ENCODE results near the gene GRM8.

DNA sequence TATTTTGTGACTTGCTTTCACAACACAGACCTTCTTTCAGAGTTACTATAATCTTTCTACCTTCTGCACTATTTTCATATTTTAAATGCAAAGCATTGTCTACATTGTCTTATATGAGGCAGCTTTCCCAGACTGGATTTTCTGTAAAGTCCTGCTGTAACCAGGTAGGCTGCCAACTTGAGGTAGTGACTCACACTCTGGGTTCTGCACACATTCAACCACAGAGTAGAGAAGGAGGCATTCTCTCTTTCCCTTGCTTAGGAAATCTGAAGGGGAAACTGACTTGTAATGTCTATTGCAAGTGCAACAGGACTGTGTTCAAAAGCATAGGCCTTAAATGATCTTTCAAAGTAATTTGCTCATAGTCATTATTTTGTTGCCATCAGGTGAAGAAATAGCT is 461.4 kb downstream of the GRM8 start:
- TF ChIP-seq, protein P1, sequence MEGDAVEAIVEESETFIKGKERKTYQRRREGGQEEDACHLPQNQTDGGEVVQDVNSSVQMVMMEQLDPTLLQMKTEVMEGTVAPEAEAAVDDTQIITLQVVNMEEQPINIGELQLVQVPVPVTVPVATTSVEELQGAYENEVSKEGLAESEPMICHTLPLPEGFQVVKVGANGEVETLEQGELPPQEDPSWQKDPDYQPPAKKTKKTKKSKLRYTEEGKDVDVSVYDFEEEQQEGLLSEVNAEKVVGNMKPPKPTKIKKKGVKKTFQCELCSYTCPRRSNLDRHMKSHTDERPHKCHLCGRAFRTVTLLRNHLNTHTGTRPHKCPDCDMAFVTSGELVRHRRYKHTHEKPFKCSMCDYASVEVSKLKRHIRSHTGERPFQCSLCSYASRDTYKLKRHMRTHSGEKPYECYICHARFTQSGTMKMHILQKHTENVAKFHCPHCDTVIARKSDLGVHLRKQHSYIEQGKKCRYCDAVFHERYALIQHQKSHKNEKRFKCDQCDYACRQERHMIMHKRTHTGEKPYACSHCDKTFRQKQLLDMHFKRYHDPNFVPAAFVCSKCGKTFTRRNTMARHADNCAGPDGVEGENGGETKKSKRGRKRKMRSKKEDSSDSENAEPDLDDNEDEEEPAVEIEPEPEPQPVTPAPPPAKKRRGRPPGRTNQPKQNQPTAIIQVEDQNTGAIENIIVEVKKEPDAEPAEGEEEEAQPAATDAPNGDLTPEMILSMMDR (conservative IDR thresholded peaks at IDR 0.05; ENCODE audit: low read length) = no peak
- TF ChIP-seq EZH2phosphoT487 (IDR thresholded peaks at IDR 0.05; ENCODE audit: borderline replicate concordance, low read depth, low read length) = no peak
